HL-60 (cell line): ENCODE data around the gene SHC2.
"Not testable (repeated sequence)": the region's sequence is repeated elsewhere in the genome, so short reads cannot be mapped to it uniquely, and the experiment has no call there.

Experiments
- DNase-seq, 2 experiments: peaks; one replicate each; pipeline ENCODE4 v3.0.0-alpha.2; 2010 to 2020; ENCODE audit warnings: low read depth in 1 of 2, low spot score in 1 of 2
- H3K27ac ChIP-seq: fragments of 250-450 bp; sonication (Bioruptor Pico); replicated peaks from 2 replicates; pipeline ENCODE4 v1.5.1; 2020; ENCODE audit warnings: mild to moderate bottlenecking, moderate library complexity
- H3K27me3 ChIP-seq: fragments of 250-450 bp; sonication (Bioruptor Pico); 2 replicates; pipeline ENCODE4 v1.5.1; 2021; ENCODE audit warnings: mild to moderate bottlenecking, moderate library complexity; ENCODE audit not compliant: insufficient read depth, poor library complexity, severe bottlenecking
- H3K4me3 ChIP-seq: replicated peaks from 2 replicates; pipeline ENCODE4 v1.5.1; 2011; ENCODE audit warnings: mild to moderate bottlenecking, control low read depth, low read length; ENCODE audit not compliant: insufficient read depth
- CTCF ChIP-seq: IDR thresholded peaks from one replicate; pipeline ENCODE4 v1.5.1; 2011; ENCODE audit warnings: low read length, control low read depth, inconsistent platforms; ENCODE audit not compliant: insufficient read depth
- GABPA ChIP-seq: IDR thresholded peaks from 2 replicates; pipeline ENCODE4 v1.6.1; 2012; ENCODE audit warnings: low read depth
- POLR2AphosphoS5 ChIP-seq: IDR thresholded peaks from 2 replicates; pipeline ENCODE4 v1.6.1; 2012; ENCODE audit warnings: low read depth
- REST ChIP-seq: IDR thresholded peaks from 2 replicates; pipeline ENCODE4 v1.6.1; 2012; ENCODE audit warnings: low read depth; ENCODE audit not compliant: insufficient replicate concordance
- SPI1 ChIP-seq: IDR thresholded peaks from 2 replicates; pipeline ENCODE4 v1.6.1; 2012; ENCODE audit warnings: low read depth, mild to moderate bottlenecking, borderline replicate concordance

Gene SHC2

DNA sequence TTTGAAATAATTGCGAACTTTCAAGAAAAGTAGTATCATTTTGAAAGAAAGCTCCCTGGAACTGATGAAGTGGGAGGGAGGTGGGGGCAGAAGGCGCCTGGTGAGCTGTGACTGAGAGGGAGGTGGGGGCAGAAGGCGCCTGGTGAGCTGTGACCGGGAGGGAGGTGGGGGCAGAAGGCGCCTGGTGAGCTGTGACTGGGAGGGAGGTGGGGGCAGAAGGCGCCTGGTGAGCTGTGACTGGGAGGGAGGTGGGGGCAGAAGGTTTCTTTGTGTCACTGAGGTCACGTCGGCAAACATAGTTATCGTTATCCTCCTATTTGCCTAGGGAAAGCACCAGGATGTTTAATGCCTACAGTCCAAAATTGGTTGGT is 76.0 kb downstream of the SHC2 start:
- DNase-seq: no peak
- no peak overlapping the region for H3K4me3 ChIP-seq
- peaks cover 8% of the 10 kb centered on the region for H3K27me3 ChIP-seq
- no peak overlapping the region for H3K27ac ChIP-seq
- no peak for TF ChIP-seq REST
- TF ChIP-seq GABPA: no peak
- no peak for TF ChIP-seq POLR2AphosphoS5

GRCh38 chr19:383922-384798 is 76.7 kb downstream of the SHC2 start:
- no peak overlapping the region for H3K27ac ChIP-seq
- no peak for DNase-seq

DNA sequence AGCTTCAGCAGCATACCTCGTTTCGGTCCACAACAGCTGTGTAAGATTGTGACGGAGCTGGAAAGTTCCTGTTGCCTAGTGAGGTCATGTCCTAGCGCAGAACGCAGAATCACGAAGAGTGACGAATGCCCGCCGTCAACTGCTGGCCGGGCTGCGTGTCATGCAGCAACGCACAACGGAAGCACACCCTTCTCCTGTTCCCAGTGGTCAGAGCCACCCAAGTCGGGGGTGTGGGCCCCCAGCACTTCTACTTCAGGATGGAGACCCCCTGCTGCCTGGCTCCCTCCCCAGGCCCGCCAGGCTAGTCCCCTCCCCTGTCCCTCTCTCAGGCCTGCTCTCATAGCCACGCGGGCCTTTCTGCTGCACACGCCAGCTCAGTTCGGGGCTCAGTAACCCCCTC is 77.8 kb downstream of the SHC2 start:
- peaks cover 8% of the 10 kb centered on the region for H3K27me3 ChIP-seq

More at GRCh38 chr19:383922-384798, 76.7 kb downstream of the SHC2 start:
- TF ChIP-seq REST: no peak
- TF ChIP-seq GABPA: no peak
- TF ChIP-seq POLR2AphosphoS5: no peak
- no peak for TF ChIP-seq CTCF
- no peak for TF ChIP-seq SPI1
- Histone ChIP-seq H3K27me3 (peaks cover 8% of the 10 kb centered on the region), H3K4me3 (no peak overlapping the region)

GRCh38 chr19:382578-382977 is 78.3 kb downstream of the SHC2 start:
- not testable (repeated sequence) for H3K27ac ChIP-seq

More for the DNA sequence above, 77.8 kb downstream of the SHC2 start:
- TF ChIP-seq SPI1: no peak
- no peak for TF ChIP-seq CTCF
- no peak for TF ChIP-seq GABPA
- no peak overlapping the region for H3K27ac ChIP-seq
- no peak overlapping the region for H3K4me3 ChIP-seq
- no peak for DNase-seq

GRCh38 chr19:381901-382300 is 78.9 kb downstream of the SHC2 start:
- not testable (repeated sequence) for H3K27ac ChIP-seq, H3K4me3 ChIP-seq, H3K27me3 ChIP-seq, DNase-seq

More at GRCh38 chr19:382578-382977, 78.3 kb downstream of the SHC2 start:
- not testable (repeated sequence) for H3K27me3 ChIP-seq, H3K4me3 ChIP-seq, DNase-seq

DNA sequence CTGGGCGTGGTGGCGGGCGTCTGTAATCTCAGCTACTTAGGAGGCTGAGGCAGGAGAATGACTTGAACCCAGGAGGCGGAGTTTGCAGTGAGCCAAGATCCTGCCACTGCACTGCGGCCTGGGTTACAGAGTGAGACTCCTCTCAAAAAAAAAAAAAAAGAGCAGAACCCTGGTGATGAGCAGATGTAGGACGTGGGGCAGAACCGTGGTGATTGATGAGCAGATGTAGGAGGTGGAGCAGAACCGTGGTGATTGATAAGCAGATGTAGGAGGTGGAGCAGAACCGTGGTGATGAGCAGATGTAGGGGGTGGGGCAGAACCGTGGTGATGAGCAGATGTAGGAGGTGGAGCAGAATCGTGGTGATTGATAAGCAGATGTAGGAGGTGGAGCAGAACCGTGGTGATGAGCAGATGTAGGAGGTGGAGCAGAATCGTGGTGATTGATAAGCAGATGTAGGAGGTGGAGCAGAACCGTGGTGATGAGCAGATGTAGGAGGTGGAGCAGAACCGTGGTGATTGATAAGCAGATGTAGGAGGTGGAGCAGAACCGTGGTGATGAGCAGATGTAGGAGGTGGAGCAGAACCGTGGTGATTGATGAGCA is 80.1 kb downstream of the SHC2 start:
- not testable (repeated sequence) for DNase-seq, H3K27ac ChIP-seq, H3K4me3 ChIP-seq, H3K27me3 ChIP-seq
